Stimulated activated CD8-positive, alpha-beta memory T cell treated with anti-CD3 and anti-CD28 coated beads, Interleukin-15, amount 100 ng/mL, for 24 hours (primary cell): ENCODE data around the gene ZBTB45.
"Not testable (repeated sequence)": the region's sequence is repeated elsewhere in the genome, so short reads cannot be mapped to it uniquely, and the experiment has no call there.

Experiments
- DNase-seq: peaks from one replicate; pipeline ENCODE4 v3.0.0-alpha.2; 2020; ENCODE audit warnings: low read depth

ZBTB45 gene

GRCh38 chr19:58554494-58555368, 35.1 kb upstream of the ZBTB45 start, which contains the start of gene CHMP2A:
CHMP2A (minus strand) TSS chr19:58555105; CDS start chr19:58554212, 893 bp downstream.
- DNase-seq, result peak; percentile 98

DNA sequence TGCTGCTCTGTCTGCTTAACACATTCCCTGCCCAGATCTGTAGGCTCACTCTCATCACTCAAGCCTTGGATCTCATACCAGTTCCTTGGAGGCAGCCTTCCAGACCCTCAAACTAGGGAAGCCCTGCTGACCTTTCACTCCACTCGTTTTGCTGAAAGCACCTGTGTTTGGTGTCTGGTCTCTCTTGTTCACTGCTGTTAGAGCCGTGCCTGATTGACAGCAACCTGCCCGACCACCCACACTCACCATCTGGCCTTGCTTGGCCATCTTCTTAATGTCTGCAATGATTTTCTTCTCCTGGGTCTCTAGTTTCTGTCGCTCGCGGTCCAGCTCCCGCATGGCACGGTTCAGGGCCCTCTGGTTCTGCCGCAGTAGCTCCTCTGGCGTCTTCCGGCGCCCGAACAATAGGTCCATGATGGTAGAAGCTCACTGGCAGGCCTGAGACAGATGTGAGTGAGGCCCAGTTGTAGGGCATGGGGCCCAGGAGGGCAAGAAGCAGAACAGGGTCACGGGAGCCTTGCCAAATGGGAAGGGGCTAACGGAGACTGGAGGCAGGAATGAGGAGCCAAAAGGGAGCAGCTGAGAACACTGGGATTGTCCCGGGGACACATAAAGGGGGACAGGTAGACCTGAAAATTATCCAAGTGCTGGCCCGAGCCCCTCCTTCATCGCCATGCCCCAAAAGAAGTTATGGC, 34.3 kb upstream of the ZBTB45 start:
- no peak for DNase-seq

GRCh38 chr19:58552655-58553054, 33.0 kb upstream of the ZBTB45 start:
- DNase-seq, result no peak

DNA sequence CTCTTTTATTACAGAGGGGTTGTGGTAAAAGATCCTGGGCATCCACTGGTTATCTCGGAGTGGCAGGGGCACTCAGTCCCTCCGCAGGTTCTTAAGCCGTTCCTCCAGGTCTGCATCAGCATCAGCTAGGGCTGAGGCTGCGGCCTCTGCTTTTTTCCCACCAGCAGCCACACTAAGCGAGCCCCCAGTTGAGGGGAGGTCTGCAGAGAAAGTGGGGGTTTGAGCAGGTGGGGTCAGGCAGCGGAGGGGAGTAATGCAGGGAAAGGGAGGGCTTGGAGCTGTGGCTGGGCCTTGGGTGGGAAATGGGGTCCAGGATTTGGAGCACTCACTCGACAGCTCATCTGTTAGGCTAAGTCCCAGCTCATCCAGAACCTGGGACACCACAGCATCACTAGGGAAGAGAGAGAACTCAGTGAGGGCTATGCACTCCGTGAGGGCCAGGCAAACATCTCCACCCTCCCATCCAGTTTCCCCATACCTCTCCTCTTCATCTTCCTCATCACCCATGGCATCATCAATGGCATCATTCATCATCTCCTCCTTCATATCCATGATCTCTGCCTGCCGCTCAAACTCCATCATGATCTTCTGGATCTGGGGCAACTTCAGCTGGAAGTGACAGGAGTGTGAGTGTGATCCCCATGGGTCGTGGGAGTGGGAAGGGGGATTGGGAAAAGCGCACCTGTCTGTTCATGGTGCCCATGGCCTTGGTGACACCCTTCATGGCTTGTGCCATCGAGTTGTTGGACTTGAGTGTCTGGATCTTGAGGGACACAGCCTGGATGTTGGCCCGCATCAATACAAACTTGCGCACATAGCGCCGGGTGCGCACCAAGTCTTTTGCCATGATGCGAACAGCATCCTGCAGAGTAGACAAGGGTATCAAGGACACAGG, 32.2 kb upstream of the ZBTB45 start:
- no peak for DNase-seq

DNA sequence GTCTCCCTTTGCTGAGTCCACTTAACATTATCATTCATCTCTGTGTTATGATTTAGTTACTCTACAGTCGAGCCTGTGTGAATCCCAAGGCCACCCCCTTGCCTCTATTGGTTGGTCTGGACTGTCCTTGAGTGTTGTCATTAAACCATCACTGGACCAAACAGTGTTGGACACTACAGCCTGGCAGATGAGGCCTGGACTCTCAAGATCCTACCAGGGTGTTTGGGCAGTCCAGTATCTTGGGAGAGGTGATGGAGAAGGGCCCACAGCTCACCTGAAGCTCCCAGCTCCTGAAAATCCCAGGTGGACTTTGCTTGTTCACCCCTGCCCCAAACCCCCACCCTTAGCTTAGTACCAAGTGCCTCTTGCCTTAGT, 31.5 kb upstream of the ZBTB45 start:
- no peak for DNase-seq

- no peak for DNase-seq
These were observed 30.9 kb upstream of the ZBTB45 start for GRCh38 chr19:58550362-58551122.

DNA sequence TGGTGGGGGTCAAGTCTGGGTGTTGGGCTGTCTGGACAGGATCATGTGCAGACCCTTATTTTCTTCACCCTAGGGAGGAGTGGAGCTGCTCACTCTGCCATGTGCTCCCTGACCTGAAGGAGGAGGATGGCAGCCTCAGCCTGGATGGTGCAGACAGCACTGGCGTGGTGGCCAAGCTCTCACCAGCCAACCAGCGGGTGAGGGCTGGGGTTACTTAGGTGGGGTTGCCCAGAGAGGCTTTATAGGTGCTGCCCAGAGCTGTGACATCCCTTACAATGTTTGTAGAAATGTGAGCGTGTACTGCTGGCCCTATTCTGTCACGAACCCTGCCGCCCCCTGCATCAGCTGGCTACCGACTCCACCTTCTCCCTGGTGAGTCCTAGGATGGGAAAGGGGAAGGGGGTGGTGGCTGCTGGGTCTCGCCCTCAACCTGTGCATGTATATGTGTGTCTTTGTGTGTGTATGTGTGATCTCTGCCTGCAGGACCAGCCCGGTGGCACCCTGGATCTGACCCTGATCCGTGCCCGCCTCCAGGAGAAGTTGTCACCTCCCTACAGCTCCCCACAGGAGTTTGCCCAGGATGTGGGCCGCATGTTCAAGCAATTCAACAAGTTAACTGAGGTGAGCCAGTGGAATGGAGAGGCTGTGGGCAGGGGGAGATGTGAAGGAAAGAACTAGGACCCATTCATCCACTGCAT, 30.2 kb upstream of the ZBTB45 start:
- no peak for DNase-seq

- no peak for DNase-seq
These were observed 29.5 kb upstream of the ZBTB45 start for GRCh38 chr19:58548859-58549663.

GRCh38 chr19:58547323-58548312, 28.0 kb upstream of the ZBTB45 start:
- no peak for DNase-seq

- DNase-seq, result no peak
These were observed 26.5 kb upstream of the ZBTB45 start for GRCh38 chr19:58546019-58546530.

DNA sequence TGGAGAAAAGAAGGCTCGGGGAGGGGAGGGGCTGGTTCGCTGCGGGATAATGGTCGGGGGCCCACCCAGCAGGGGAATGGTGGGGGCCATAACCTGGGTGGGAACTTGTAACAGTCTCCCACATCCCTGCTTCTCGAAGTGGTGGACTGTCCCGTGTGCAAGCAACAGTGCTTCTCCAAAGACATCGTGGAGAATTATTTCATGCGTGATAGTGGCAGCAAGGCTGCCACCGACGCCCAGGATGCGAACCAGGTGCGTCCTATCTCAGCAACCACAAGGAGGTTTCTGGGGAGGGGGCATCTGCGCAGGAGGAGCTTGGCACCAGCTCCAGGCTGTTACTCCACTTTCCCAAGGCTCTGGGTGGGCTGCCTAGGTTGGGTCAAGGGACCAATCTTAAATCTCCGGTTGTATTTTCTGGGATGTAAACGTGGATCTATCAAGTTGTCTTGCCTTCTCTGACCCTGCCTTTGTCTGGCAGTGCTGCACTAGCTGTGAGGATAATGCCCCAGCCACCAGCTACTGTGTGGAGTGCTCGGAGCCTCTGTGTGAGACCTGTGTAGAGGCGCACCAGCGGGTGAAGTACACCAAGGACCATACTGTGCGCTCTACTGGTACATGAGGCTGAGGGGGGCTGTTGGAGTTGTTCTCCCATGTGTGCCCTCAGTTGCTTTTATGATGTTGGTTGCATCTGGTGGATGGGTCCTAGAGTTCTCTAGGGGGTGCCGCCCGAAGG, 25.8 kb upstream of the ZBTB45 start:
- DNase-seq, result no peak

DNA sequence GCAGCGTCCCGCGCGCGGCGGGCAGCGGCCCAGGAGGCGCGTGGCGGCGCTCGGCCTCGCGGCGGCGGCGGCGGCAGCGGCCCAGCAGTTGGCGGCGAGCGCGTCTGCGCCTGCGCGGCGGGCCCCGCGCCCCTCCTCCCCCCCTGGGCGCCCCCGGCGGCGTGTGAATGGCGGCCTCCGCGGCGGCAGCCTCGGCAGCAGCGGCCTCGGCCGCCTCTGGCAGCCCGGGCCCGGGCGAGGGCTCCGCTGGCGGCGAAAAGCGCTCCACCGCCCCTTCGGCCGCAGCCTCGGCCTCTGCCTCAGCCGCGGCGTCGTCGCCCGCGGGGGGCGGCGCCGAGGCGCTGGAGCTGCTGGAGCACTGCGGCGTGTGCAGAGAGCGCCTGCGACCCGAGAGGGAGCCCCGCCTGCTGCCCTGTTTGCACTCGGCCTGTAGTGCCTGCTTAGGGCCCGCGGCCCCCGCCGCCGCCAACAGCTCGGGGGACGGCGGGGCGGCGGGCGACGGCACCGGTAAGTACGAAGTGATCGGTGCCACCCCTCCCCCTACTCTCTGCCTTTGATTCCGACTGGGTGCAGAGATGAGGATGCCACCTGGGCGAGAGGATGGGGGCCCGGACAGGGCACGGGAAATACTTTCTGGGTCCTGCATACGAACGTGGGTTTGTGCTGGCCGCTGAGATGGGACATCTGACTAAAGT, 25.1 kb upstream of the ZBTB45 start:
- no peak for DNase-seq

- peak; percentile 100 for DNase-seq
These were observed 24.4 kb upstream of the ZBTB45 start, which contains the start of gene TRIM28 for GRCh38 chr19:58543826-58544590. TRIM28 (plus strand) TSS chr19:58544064; CDS start chr19:58544758, 694 bp downstream.

- DNase-seq, result not testable (repeated sequence)
These were observed 23.2 kb upstream of the ZBTB45 start for GRCh38 chr19:58542641-58543372.

- DNase-seq, result not testable (repeated sequence)
These were observed 19.6 kb upstream of the ZBTB45 start for GRCh38 chr19:58539169-58539559.
